EH (cell line): ENCODE data around the gene ELL2.
A peak's percentile ranks its signal among the peaks of the same experiment; 100 is the strongest.
"Not testable (repeated sequence)": the region's sequence is repeated elsewhere in the genome, so short reads cannot be mapped to it uniquely, and the experiment has no call there.

Experiments
- DNase-seq: peaks from one replicate; pipeline ENCODE4 v3.0.0-alpha.2; 2015; ENCODE audit warnings: low read depth

The ELL2 gene

GRCh38 chr5:95837492-95837891 is 124.2 kb downstream of the ELL2 start:
- DNase-seq = no peak

DNA sequence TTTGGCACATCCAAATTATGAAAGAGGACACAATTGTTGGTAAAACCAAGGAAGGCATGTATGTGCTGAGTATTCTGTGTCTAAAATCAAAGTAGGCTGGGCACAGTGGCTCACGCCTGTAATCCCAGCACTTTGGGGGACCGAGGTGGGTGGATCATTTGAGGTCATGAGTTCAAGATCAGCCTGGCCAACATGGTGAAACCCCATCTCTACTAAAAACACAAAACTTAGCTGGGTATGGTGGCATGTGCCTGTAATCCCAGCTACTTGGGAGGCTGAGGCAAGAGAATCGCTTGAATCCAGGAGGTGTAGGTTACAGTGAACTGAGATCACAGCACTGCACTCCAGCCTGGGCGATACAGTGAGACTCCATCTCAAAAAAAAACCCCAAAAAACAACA is 124.7 kb downstream of the ELL2 start:
- DNase-seq = not testable (repeated sequence)

DNA sequence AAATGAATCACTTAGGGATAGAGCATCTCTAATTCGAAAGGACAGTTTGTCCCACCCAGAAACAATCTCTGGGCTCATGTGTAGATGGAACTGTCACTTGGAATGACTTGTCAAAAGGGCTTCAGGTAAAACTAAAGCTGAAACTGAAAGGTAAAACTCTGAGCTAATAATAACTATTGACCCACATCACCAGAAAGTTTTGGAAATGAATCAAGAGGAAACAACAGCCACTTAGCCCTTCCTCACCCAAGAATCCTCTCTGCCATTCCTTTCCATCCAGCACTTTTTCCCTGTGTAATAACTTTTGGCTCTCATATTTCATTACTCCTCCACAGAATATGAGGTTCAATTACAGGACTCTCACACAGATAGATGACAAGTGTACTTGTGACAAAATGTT is 125.1 kb downstream of the ELL2 start:
- DNase-seq = peak; percentile 44

DNA sequence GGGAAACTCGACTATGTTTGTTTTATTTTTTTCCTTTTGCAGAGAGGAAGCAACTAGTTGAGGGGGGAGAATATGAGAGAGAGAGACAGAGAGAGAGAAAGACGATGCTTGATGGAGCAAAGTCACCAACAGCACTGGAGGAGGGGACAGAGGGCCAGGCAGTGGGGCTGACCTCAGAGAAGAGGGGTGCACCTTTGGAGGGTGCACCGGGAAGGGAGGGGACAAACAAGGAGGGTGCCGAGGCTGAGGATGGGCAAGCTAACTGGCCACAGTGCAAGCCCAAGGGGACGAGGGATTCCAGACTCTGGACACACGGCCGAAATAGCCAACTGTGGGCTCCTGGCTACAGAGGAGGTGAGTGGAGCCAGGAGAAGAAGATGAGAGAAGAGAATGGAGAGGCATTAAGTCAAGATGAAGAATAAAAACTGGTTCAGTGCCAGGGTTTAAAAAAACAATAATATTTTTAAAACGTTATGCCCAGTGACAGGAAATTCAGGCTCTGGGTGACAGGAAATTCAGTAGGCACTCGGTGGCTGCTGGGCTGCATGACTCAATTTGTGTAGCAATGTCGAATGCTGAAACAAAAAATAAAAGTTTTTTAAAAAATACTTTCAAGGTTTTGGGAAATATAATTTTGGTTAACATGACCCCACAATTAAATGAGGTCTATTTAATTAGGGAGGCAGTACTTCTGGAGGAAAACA is 125.8 kb downstream of the ELL2 start:
- peak; percentile 30 for DNase-seq
